ENCODE results near the gene TTLL6. TPM values are rescaled to one million over a fixed set of nuclear protein-coding genes. Genes with fewer than 3 reads are reported as not detected.
"Not testable (repeated sequence)": the region's sequence is repeated elsewhere in the genome, so short reads cannot be mapped to it uniquely, and the experiment has no call there.

The TTLL6 gene

DNA sequence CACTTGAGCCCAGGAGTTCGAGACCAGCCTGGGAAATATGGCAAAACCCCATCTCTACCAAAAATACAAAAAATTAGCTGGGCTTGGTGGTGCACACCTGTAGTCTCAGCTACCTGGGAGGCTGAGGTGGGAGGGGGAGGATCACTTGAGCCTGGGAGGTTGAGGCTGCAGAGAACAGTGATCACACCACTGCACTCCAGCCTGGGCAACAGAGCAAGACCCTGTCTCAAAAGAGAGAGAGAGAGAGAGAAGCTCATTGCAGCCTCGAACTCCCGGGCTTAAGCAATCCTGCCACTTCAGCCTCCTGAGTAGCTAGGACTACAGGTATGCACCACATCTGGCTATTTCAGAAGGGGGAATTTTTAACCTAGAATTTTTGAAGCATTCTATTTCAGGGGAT is 100.5 kb downstream of the TTLL6 start:
- not testable (repeated sequence) for H3K23ac ChIP-seq (ENCODE audit: low read depth, low read length, poor library complexity); H3K4ac ChIP-seq (ENCODE audit: low read length); H2AK5ac ChIP-seq (ENCODE audit: low read depth, low read length); DNase-seq (ENCODE audit: low spot score); H3K27ac ChIP-seq (replicated peaks; ENCODE audit: low read length); H3K9me3 ChIP-seq (replicated peaks in 1 of 2; ENCODE audit: control insufficient read depth in 2 of 2, insufficient read depth in 1 of 2, low read depth in 1 of 2, low read length in 2 of 2); H2BK5ac ChIP-seq (ENCODE audit: low read length); H3K9ac ChIP-seq (ENCODE audit: low read depth, low read length, poor library complexity); H4K91ac ChIP-seq (ENCODE audit: low read depth, low read length, poor library complexity); H3K4me1 ChIP-seq (ENCODE audit: control insufficient read depth in 2 of 2, insufficient read depth in 1 of 2, low read depth in 1 of 2, low read length in 2 of 2); H3K18ac ChIP-seq (ENCODE audit: low read length); H3K4me2 ChIP-seq (ENCODE audit: insufficient read depth, low read length, poor library complexity, severe bottlenecking); H4K8ac ChIP-seq (ENCODE audit: low read depth, low read length); H2BK15ac ChIP-seq (ENCODE audit: low read length); H2BK12ac ChIP-seq (ENCODE audit: low read length); H2AFZ ChIP-seq (ENCODE audit: low read length); H3K36me3 ChIP-seq (replicated peaks in 1 of 2; ENCODE audit: control insufficient read depth in 2 of 2, insufficient read depth in 2 of 2, low read length in 2 of 2); H3K4me3 ChIP-seq (ENCODE audit: low read length in 2 of 2); H3K79me1 ChIP-seq (ENCODE audit: low read depth, low read length); H3K14ac ChIP-seq (ENCODE audit: low read length); H2BK120ac ChIP-seq (ENCODE audit: low read depth, low read length)
- WGBS, 2 donors (ENCODE audit: extremely low coverage in 2 of 2, insufficient read length in 2 of 2, insufficient replicate concordance in 1 of 2), result no CpG with 5 or more reads among the region's 3 CpGs
- H3K27me3 ChIP-seq (ENCODE audit: control insufficient read depth in 3 of 3, insufficient read depth in 3 of 3, low read depth in 1 of 3, low read length in 3 of 3), result peaks cover 30 to 80% (median 58%) of the 10 kb centered on the region in 3 experiments

GRCh38 chr17:48715496-48716399 is 101.3 kb downstream of the TTLL6 start:
- H2BK15ac ChIP-seq (ENCODE audit: low read length), result no peak overlapping the region
- H3K27ac ChIP-seq (replicated peaks; ENCODE audit: low read length), result no peak overlapping the region
- no peak overlapping the region for H2AK5ac ChIP-seq (ENCODE audit: low read depth, low read length)
- DNase-seq (ENCODE audit: low spot score), result no peak
- H3K27me3 ChIP-seq (ENCODE audit: control insufficient read depth in 3 of 3, insufficient read depth in 3 of 3, low read depth in 1 of 3, low read length in 3 of 3), result peaks cover 26 to 72% (median 53%) of the 10 kb centered on the region in 3 experiments
- H2BK12ac ChIP-seq (ENCODE audit: low read length), result no peak overlapping the region
- H3K4me1 ChIP-seq (ENCODE audit: control insufficient read depth in 2 of 2, insufficient read depth in 1 of 2, low read depth in 1 of 2, low read length in 2 of 2), result no peaks in the 10 kb centered on the region
- WGBS, 2 donors (ENCODE audit: extremely low coverage in 2 of 2, insufficient read length in 2 of 2, insufficient replicate concordance in 1 of 2), result no CpG with 5 or more reads among the region's 5 CpGs
- H3K9me3 ChIP-seq (replicated peaks in 1 of 2; ENCODE audit: control insufficient read depth in 2 of 2, insufficient read depth in 1 of 2, low read depth in 1 of 2, low read length in 2 of 2), result peaks cover 0 to 2% of the 10 kb centered on the region in 2 donors
- no peak overlapping the region for H2AFZ ChIP-seq (ENCODE audit: low read length)
- no peak overlapping the region for H3K4me2 ChIP-seq (ENCODE audit: insufficient read depth, low read length, poor library complexity, severe bottlenecking)
- no peaks in the 10 kb centered on the region for H3K79me1 ChIP-seq (ENCODE audit: low read depth, low read length)
- no peaks in the 10 kb centered on the region for H3K36me3 ChIP-seq (replicated peaks in 1 of 2; ENCODE audit: control insufficient read depth in 2 of 2, insufficient read depth in 2 of 2, low read length in 2 of 2)
- H4K91ac ChIP-seq (ENCODE audit: low read depth, low read length, poor library complexity), result no peak overlapping the region
- H3K14ac ChIP-seq (ENCODE audit: low read length), result no peak overlapping the region
- no peak overlapping the region for H3K4ac ChIP-seq (ENCODE audit: low read length)
- H2BK5ac ChIP-seq (ENCODE audit: low read length), result no peak overlapping the region
- H2BK120ac ChIP-seq (ENCODE audit: low read depth, low read length), result no peak overlapping the region
- no peak overlapping the region for H4K8ac ChIP-seq (ENCODE audit: low read depth, low read length)
- no peak overlapping the region for H3K18ac ChIP-seq (ENCODE audit: low read length)
- no peak overlapping the region for H3K4me3 ChIP-seq (ENCODE audit: low read length in 2 of 2)
- no peak overlapping the region for H3K9ac ChIP-seq (ENCODE audit: low read depth, low read length, poor library complexity)
- H3K23ac ChIP-seq (ENCODE audit: low read depth, low read length, poor library complexity), result no peak overlapping the region

Small RNA genes lying within 50 kb of the gene (small RNA-seq; reads per million reads assigned to genes)
- gene COX6B1P2 (ENCODE audit: insufficient read depth), result not detected
- gene MIR3185 (ENCODE audit: insufficient read depth), result not detected
- not detected for gene RF02132 (ENCODE audit: insufficient read depth)
- gene RF02133 (ENCODE audit: insufficient read depth), result not detected
- gene RN7SL125P (ENCODE audit: insufficient read depth), result not detected
